HepG2 (cell line): ENCODE measurements around the gene RASA3. TPM values are rescaled to one million over a fixed set of nuclear protein-coding genes. Genes with fewer than 3 reads are reported as not detected.

Source experiments
- ATAC-seq: fragments of 200-7000 bp; cut with Tn5 transposase; 3 replicates; pipeline ENCODE4 v1.9.1; 2020; ENCODE audit warnings: mild to moderate bottlenecking, moderate library complexity
- BruUV-seq: library from RNA; stranded (reverse); fragments of 400-500 nt; replicated peaks from 2 replicates; lab custom pipeline; 2021; lab: Mats Ljungman, UMichigan
- CTCF ChIA-PET: fragments of 300-600 bp; formaldehyde crosslinking; extraction: SDS; loops from one replicate; lab custom pipeline; 2021; ENCODE audit warnings: low total read pairs, inconsistent platforms, low intra/inter-chr PET ratio; lab: Yijun Ruan, JAX
- POLR2A ChIA-PET: fragments of 350-600 bp; sonication (Branson Sonifier 250); formaldehyde crosslinking; loops from one replicate; lab custom pipeline; 2020; ENCODE audit warnings: antibody characterized with exemption, inconsistent platforms; lab: Yijun Ruan, JAX
- DNase-seq: peaks from one replicate; pipeline ENCODE4 v3.0.0-alpha.2; 2015; ENCODE audit warnings: low spot score
- FAIRE-seq: peaks from 3 replicates; lab custom pipeline; 2011; peaks lifted over from hg19 to GRCh38; lab: Jason Lieb, UNC
- H2AFZ ChIP-seq: one replicate; pipeline ENCODE4 v1.6.1; 2011; ENCODE audit warnings: low read length, inconsistent platforms
- H3K27ac ChIP-seq: fragments of 300-600 bp; 3 replicates; pipeline ENCODE4 v1.8.0; 2011; ENCODE audit warnings: mixed run types, mild to moderate bottlenecking, mixed read lengths, low read length, inconsistent platforms; ENCODE audit not compliant: insufficient read depth; ENCODE audit errors: extremely low read length
- H3K27me3 ChIP-seq, 2 experiments: fragments of 200-600 bp in 1 of 2; 2 replicates in 1 of 2; 3 replicates in 1 of 2; pipeline versions ENCODE4 v1.6.0 to v1.8.0; 2011; ENCODE audit warnings: low read length in 2 of 2, mild to moderate bottlenecking in 2 of 2, moderate library complexity in 2 of 2, inconsistent platforms in 1 of 2; ENCODE audit not compliant: insufficient read depth in 2 of 2, control insufficient read depth in 1 of 2
- H3K36me3 ChIP-seq, 2 experiments: fragments of 200-600 bp in 1 of 2; replicated peaks in 1 of 2; 2 replicates in 1 of 2; 3 replicates in 1 of 2; pipeline versions ENCODE4 v1.5.1 to v1.8.0; 2011; ENCODE audit warnings: low read length in 2 of 2, inconsistent platforms in 1 of 2; ENCODE audit not compliant: insufficient read depth in 2 of 2, control insufficient read depth in 1 of 2
- H3K4me1 ChIP-seq: 2 replicates; pipeline ENCODE4 v1.5.1; 2012; ENCODE audit warnings: low read length, inconsistent platforms; ENCODE audit not compliant: insufficient read depth
- H3K4me2 ChIP-seq: 2 replicates; pipeline ENCODE4 v1.6.0; 2011; ENCODE audit warnings: low read depth, low read length, inconsistent platforms
- H3K4me3 ChIP-seq, 3 experiments: fragments of 200-600 bp in 1 of 3; sonication (generic), shearing (Covaris generic) in 1 of 3; replicated peaks in 1 of 3; 2 replicates each; pipeline ENCODE4 v1.5.1; 2011 to 2016; ENCODE audit warnings: low read length in 3 of 3, inconsistent platforms in 2 of 3, low read depth in 2 of 3, mild to moderate bottlenecking in 2 of 3, control low read depth in 1 of 3, mixed read lengths in 1 of 3; ENCODE audit not compliant: insufficient read depth in 1 of 3
- H3K79me2 ChIP-seq: one replicate; pipeline ENCODE4 v1.6.1; 2011; ENCODE audit warnings: low read length, inconsistent platforms; ENCODE audit not compliant: insufficient read depth
- H3K9ac ChIP-seq: 2 replicates; pipeline ENCODE4 v1.6.0; 2011; ENCODE audit warnings: mild to moderate bottlenecking, low read depth, low read length, inconsistent platforms; ENCODE audit not compliant: insufficient read depth
- H3K9me3 ChIP-seq: 2 replicates; pipeline ENCODE4 v1.5.1; 2012; ENCODE audit warnings: mild to moderate bottlenecking, low read length
- H4K20me1 ChIP-seq: 2 replicates; pipeline ENCODE4 v1.6.0; 2011; ENCODE audit warnings: inconsistent platforms, mild to moderate bottlenecking, low read length, moderate library complexity; ENCODE audit not compliant: insufficient read depth
- CREM ChIP-seq, 2 experiments: sonication (generic) in 1 of 2; formaldehyde crosslinking in 1 of 2; IDR thresholded peaks; 2 replicates each; pipeline versions ENCODE4 v1.4.0 to v1.6.1; 2016 to 2020; ENCODE audit warnings: antibody characterized with exemption in 1 of 2, mild to moderate bottlenecking in 1 of 2, missing genetic modification reagents in 1 of 2
- CTCF ChIP-seq: sonication (generic); formaldehyde crosslinking; IDR thresholded peaks from 2 replicates; pipeline ENCODE4 v1.5.0; 2020; ENCODE audit warnings: mild to moderate bottlenecking, missing genetic modification reagents, moderate library complexity
- FOXA3 ChIP-seq: IDR thresholded peaks from 2 replicates; pipeline ENCODE4 v1.6.1; 2016; ENCODE audit warnings: missing genetic modification reagents, missing compliant biosample characterization
- MEIS1 ChIP-seq: sonication (generic); formaldehyde crosslinking; IDR thresholded peaks from 2 replicates; pipeline ENCODE4 v1.9.0; 2021; ENCODE audit warnings: mild to moderate bottlenecking, missing genetic modification reagents, moderate library complexity, borderline replicate concordance
- NR2C2 ChIP-seq: sonication (generic); formaldehyde crosslinking; IDR thresholded peaks from 2 replicates; pipeline ENCODE4 v1.4.0; 2020; ENCODE audit warnings: missing genetic modification reagents, mild to moderate bottlenecking, moderate library complexity, borderline replicate concordance
- TAF15 ChIP-seq: fragments of 200-400 bp; formaldehyde crosslinking; IDR thresholded peaks from one replicate; pipeline ENCODE4 v1.6.1; 2018; ENCODE audit warnings: mild to moderate bottlenecking, low read depth, low read length; ENCODE audit not compliant: poor library complexity, severe bottlenecking
- THYN1 ChIP-seq: sonication (generic); formaldehyde crosslinking; IDR thresholded peaks from 2 replicates; pipeline ENCODE4 v1.8.1; 2023; ENCODE audit warnings: low read depth, mild to moderate bottlenecking, moderate library complexity, missing genetic modification reagents, borderline replicate concordance
- ZNF317 ChIP-seq: sonication (generic); formaldehyde crosslinking; IDR thresholded peaks from 2 replicates; pipeline ENCODE4 v1.5.0; 2020; ENCODE audit warnings: mild to moderate bottlenecking, missing genetic modification reagents
- ZNF382 ChIP-seq: sonication (generic); formaldehyde crosslinking; IDR thresholded peaks from 2 replicates; pipeline ENCODE4 v1.5.0; 2020; ENCODE audit warnings: missing genetic modification reagents, mild to moderate bottlenecking, borderline replicate concordance
- whole genome bisulfite sequencing: methylation state at CpG from one replicate; pipeline ENCODE4 v1.1.6; 2017; ENCODE audit warnings: low lambda C conversion rate; 5-methylcytosine and 5-hydroxymethylcytosine counted together
- in situ Hi-C: cut with HindIII; loops from 2 replicates; pipeline ENCODE4 v1.10.0; 2017; ENCODE audit warnings: low pct_unique_long_range_greater_than_20kb; ENCODE audit not compliant: extremely low pct_ligation_motif_present
- intact Hi-C: fragments of 100-400 bp; cut with micrococcal nuclease; formaldehyde crosslinking; loops from one replicate; pipeline ENCODE4 v1.10.0; 2022; ENCODE audit not compliant: unreplicated experiment
- polyA plus RNA-seq, 8 experiments: library from polyadenylated mRNA; depleted of rRNA in 3 of 8; stranded (reverse) in 7 of 8; unstranded in 1 of 8; fragments of >200 nt; fragmentation: Illumina TruSeq in 4 of 8; extraction: Trizol in 4 of 8; gene quantifications; 2 replicates each; pipeline versions ENCODE4 v1.2.1 to v1.2.3, GENCODE V29; 2011 to 2016; ENCODE audit warnings: low read depth in 4 of 8, missing spikeins in 1 of 8, mixed read lengths in 1 of 8; ENCODE audit not compliant: insufficient read depth in 1 of 8
- total RNA-seq, 5 experiments: library from RNA; depleted of rRNA; stranded (reverse); fragments of >200 nt; fragmentation: Illumina TruSeq; extraction: Trizol; gene quantifications; 2 replicates each; pipeline ENCODE4 v1.2.3, GENCODE V29; 2016; ENCODE audit warnings: low read depth in 1 of 5
- TF ChIP-seq, protein P1 (sequence below): sonication (generic); formaldehyde crosslinking; IDR thresholded peaks from 2 replicates; pipeline ENCODE4 v1.5.0; 2020; ENCODE audit warnings: missing genetic modification reagents

Gene RASA3
- total and polyA plus RNA-seq, 2 of the 13 experiments (the other 11 are each of a cell fraction or from before 2014, with no cell fraction given): 0.05 TPM; not detected in 1

- H3K27me3 ChIP-seq: peaks cover 4 to 33% of the 10 kb centered on the region in 2 experiments; a peak in 4 of 5 replicates
- ATAC-seq: no peak
- no peak for TF ChIP-seq CTCF
- no peak for TF ChIP-seq ZNF382 (CRISPR knock-in tag)
- no peak for TF ChIP-seq FOXA3 (CRISPR knock-in tag)
- TF ChIP-seq MEIS1: no peak
- TF ChIP-seq CREM (IDR thresholded peaks at IDR 0.05): no peak
- TF ChIP-seq CREM (CRISPR knock-in tag; IDR thresholded peaks at IDR 0.05): no peak
- TF ChIP-seq TAF15: no peak
- TF ChIP-seq THYN1 (CRISPR knock-in tag): no peak
- TF ChIP-seq NR2C2: no peak
- TF ChIP-seq, protein P1, sequence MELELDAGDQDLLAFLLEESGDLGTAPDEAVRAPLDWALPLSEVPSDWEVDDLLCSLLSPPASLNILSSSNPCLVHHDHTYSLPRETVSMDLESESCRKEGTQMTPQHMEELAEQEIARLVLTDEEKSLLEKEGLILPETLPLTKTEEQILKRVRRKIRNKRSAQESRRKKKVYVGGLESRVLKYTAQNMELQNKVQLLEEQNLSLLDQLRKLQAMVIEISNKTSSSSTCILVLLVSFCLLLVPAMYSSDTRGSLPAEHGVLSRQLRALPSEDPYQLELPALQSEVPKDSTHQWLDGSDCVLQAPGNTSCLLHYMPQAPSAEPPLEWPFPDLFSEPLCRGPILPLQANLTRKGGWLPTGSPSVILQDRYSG (CRISPR knock-in tag): no peak
- no peak for TF ChIP-seq ZNF317
- no peak overlapping the region for H3K4me3 ChIP-seq
- 0% methylated on average over 1 of the region's 24 CpGs for WGBS
- no peak for DNase-seq
- no peak overlapping the region for H3K4me2 ChIP-seq
- CTCF ChIA-PET: no interaction called here
- in situ Hi-C loops (no loop called here), intact Hi-C loops (loop anchor here (2.0 kb wide), 1 partner anchor 15 kb away; no protein-coding TSS in a partner anchor)
- no peak overlapping the region for H3K27ac ChIP-seq
- no peaks in the 10 kb centered on the region for H3K79me2 ChIP-seq
- no peaks in the 10 kb centered on the region for H4K20me1 ChIP-seq
- BruUV-seq: no TSS peak
- no peaks in the 10 kb centered on the region for H3K36me3 ChIP-seq
- FAIRE-seq: no peak
- H2AFZ ChIP-seq: no peak overlapping the region
- POLR2A ChIA-PET: no interaction called here
- no peak overlapping the region for H3K9ac ChIP-seq
- H3K4me1 ChIP-seq: no peaks in the 10 kb centered on the region
- H3K9me3 ChIP-seq: peaks cover 4% of the 10 kb centered on the region; the same call in 1 of the 2 replicates
Measured at GRCh38 chr13:114096031-114096485, 36.4 kb downstream of the RASA3 start.
